Activated naive CD4-positive, alpha-beta T cell treated with anti-CD3 and anti-CD28 coated beads, Interleukin-2, amount 50 U/mL, for 72 hours (primary cell): ENCODE measurements around the gene FBXO10. TPM values are rescaled to one million over a fixed set of nuclear protein-coding genes. Genes with fewer than 3 reads are reported as not detected.
A peak's percentile ranks its signal among the peaks of the same experiment; 100 is the strongest.

Experiments used
- ATAC-seq, 2 donors: fragments of 150-1000 bp; cut with Tn5 transposase; 2 replicates each; pipeline ENCODE4 v1.10.0; 2021; ENCODE audit warnings: mild to moderate bottlenecking in 2 of 2, moderate library complexity in 2 of 2
- DNase-seq, 2 donors: peaks; one replicate each; pipeline ENCODE4 v3.0.0; 2021 to 2022; ENCODE audit warnings: low spot score in 2 of 2
- H3K27ac Mint-ChIP-seq, 2 donors: one replicate each; pipeline ENCODE4 v1.8.0; 2022; ENCODE audit warnings: mild to moderate bottlenecking in 2 of 2, mixed read lengths in 2 of 2
- H3K36me3 Mint-ChIP-seq, 2 donors: one replicate each; pipeline ENCODE4 v1.8.0; 2022; ENCODE audit warnings: mixed read lengths in 2 of 2
- H3K9me3 Mint-ChIP-seq, 2 donors: one replicate each; pipeline ENCODE4 v1.8.0; 2022; ENCODE audit warnings: mixed read lengths in 2 of 2
- total RNA-seq, 2 donors: library from RNA; stranded (reverse); gene quantifications; one replicate each; pipeline ENCODE4 v1.2.3, GENCODE V29; 2022

FBXO10 gene
- total RNA-seq, 2 donors from 2014 or later: 1.3 to 1.4 TPM

GRCh38 chr9:37563806-37564513 is 12.2 kb downstream of the FBXO10 start:
- Mint-ChIP-seq H3K27ac (no peak overlapping the region), H3K9me3 (peaks cover 4 to 5% of the 10 kb centered on the region in 2 donors), H3K36me3 (peaks cover 26 to 30% of the 10 kb centered on the region in 2 donors)
- ATAC-seq (no peak), DNase-seq (no peak)

DNA sequence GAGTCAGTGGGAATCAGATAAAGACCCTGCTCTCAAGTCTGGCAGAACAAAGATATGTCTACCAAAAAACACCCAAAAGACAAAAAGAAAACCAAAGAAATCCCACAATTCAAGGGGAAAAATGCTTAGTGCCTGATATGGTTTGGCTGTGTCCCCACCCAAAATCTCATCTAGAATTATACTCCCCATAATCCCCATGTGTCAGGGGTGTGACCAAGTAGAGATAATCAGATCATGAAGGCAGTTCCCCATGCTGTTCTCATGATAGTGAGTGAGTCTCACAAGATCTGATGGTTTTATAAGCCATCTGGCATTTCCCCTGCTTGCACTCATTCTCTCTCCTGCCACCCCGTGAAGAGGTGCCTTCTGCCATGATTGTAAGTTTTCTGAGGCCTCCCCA is 13.4 kb downstream of the FBXO10 start:
- Mint-ChIP-seq H3K9me3 (peaks cover 4 to 5% of the 10 kb centered on the region in 2 donors), H3K36me3 (peaks cover 24 to 26% of the 10 kb centered on the region in 2 donors), H3K27ac (no peak overlapping the region)
- ATAC-seq (no peak), DNase-seq (no peak)

DNA sequence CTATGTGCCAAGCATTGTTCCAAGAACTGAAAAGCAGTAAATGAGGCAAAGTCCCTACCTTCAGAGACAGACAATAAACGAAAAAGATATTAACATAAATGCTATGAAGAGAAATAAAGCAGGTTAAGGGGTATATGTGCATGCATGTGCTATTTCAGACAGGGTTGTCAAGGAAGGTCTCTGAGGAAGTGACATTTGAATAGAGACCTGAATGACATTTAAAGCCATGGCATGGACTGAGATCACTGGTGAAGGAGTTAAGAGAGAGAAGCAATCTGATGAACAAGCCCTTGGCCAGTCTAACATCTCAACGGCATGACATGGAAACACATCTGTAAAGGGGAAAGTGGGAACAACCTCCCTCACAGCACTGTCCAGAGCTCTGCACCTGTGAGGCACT is 14.5 kb downstream of the FBXO10 start:
- no peak for ATAC-seq
- Mint-ChIP-seq H3K27ac (peak overlapping the region in 1 of 2 donors; percentile 24), H3K36me3 (peaks cover 24 to 26% of the 10 kb centered on the region in 2 donors), H3K9me3 (peaks cover 4 to 5% of the 10 kb centered on the region in 2 donors)
- DNase-seq: no peak

- ATAC-seq (no peak), DNase-seq (no peak)
- H3K27ac Mint-ChIP-seq: no peak overlapping the region
- H3K9me3 Mint-ChIP-seq: peaks cover 1 to 4% of the 10 kb centered on the region in 2 donors
- peaks cover 19 to 21% of the 10 kb centered on the region in 2 donors for H3K36me3 Mint-ChIP-seq
These were observed 16.2 kb downstream of the FBXO10 start for GRCh38 chr9:37559855-37560592.

- DNase-seq (no peak), ATAC-seq (no peak)
- Mint-ChIP-seq H3K27ac (no peak overlapping the region), H3K9me3 (no peaks in the 10 kb centered on the region), H3K36me3 (peaks cover 10 to 12% of the 10 kb centered on the region in 2 donors)
These were observed 17.1 kb downstream of the FBXO10 start for GRCh38 chr9:37559125-37559524.

GRCh38 chr9:37555786-37556185 is 20.4 kb downstream of the FBXO10 start:
- H3K27ac Mint-ChIP-seq: no peak overlapping the region
- ATAC-seq (no peak), DNase-seq (no peak)
- H3K9me3 Mint-ChIP-seq: no peaks in the 10 kb centered on the region
- no peaks in the 10 kb centered on the region for H3K36me3 Mint-ChIP-seq

DNA sequence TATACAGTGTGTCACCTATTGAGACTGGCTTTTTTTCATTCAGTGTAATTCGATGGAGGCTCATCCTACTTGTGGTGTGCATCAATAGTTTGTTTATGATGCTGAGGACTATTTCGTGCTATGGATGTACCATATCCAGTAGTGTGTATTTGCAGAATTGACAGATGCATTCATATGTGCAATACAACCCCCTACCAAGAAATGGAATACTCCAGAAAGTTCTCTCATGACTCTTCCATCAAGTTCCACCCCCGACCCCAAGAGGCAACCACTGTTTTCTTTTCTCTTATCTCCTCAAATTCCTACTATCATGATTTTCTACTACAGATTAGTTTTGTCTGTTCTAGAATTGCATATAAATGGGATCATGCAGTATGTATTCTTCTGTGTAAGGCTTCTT is 21.9 kb downstream of the FBXO10 start:
- ATAC-seq (no peak), DNase-seq (no peak)
- no peaks in the 10 kb centered on the region for H3K9me3 Mint-ChIP-seq
- no peak overlapping the region for H3K27ac Mint-ChIP-seq
- no peaks in the 10 kb centered on the region for H3K36me3 Mint-ChIP-seq

DNA sequence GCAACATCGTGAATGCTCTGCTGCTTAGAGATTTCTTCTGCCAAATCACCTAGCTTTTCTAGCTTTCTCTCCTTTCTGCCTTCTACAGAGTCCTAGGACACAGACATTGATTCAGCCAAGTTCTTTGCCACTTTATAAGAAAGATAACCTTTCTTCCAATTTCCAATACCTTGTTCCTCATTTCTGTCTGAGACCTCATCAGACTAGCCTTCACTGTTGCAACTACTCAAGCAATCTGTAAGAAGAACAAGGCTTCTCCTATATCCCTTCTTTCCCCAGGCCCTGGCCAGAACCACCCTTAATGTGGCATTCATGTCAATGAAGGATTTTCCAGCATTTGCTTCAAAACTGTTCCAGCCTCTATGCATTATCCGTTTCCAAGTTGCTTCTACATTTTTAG is 24.3 kb downstream of the FBXO10 start:
- no peak overlapping the region for H3K27ac Mint-ChIP-seq
- no peaks in the 10 kb centered on the region for H3K36me3 Mint-ChIP-seq
- no peaks in the 10 kb centered on the region for H3K9me3 Mint-ChIP-seq
- DNase-seq: no peak
- no peak for ATAC-seq

DNA sequence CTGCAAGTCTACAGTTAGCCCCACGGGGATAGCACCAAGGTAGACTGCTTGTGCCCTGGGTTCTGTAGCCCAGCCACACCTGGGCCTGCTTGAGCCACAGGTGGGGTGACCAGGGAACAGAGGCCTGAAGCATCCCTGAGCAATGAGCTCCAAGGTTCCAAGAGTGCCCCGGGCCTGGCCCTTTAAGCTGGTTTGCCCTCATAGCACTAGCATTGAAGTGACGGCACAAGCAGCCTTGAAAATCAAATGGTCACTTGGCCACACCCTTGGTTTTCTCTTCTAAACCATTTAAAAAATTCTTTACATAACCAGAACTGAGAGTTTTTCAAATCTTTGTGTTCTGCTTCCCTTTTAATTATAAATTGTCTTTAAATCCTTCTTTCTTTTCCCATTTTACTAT is 24.7 kb downstream of the FBXO10 start:
- no peaks in the 10 kb centered on the region for H3K36me3 Mint-ChIP-seq
- no peak overlapping the region for H3K27ac Mint-ChIP-seq
- DNase-seq: no peak
- ATAC-seq: no peak
- H3K9me3 Mint-ChIP-seq: no peaks in the 10 kb centered on the region

- ATAC-seq (no peak), DNase-seq (no peak)
- no peaks in the 10 kb centered on the region for H3K36me3 Mint-ChIP-seq
- no peak overlapping the region for H3K27ac Mint-ChIP-seq
- H3K9me3 Mint-ChIP-seq: no peaks in the 10 kb centered on the region
These were observed 25.4 kb downstream of the FBXO10 start for GRCh38 chr9:37550781-37551180.

DNA sequence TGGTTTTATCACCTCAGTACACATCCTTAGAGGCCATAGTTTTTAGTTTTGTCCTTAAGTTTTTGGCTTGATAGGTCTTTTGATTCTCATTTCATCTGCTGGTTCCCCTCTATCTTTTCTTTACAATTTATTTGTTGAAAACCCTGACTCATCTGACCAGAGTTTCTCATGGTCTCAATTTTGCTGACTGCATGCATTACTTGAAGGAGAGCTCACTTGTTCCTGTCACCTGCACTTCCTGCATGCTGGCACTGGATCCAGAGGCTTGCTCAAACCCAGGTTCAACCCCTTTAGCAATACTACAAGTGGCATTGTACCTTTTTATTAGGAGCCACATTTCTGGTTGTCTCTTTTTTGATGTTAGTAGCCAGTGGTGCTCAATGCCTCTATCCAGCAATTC is 26.7 kb downstream of the FBXO10 start:
- DNase-seq (no peak), ATAC-seq (no peak)
- Mint-ChIP-seq H3K27ac (no peak overlapping the region), H3K36me3 (no peaks in the 10 kb centered on the region), H3K9me3 (no peaks in the 10 kb centered on the region)

DNA sequence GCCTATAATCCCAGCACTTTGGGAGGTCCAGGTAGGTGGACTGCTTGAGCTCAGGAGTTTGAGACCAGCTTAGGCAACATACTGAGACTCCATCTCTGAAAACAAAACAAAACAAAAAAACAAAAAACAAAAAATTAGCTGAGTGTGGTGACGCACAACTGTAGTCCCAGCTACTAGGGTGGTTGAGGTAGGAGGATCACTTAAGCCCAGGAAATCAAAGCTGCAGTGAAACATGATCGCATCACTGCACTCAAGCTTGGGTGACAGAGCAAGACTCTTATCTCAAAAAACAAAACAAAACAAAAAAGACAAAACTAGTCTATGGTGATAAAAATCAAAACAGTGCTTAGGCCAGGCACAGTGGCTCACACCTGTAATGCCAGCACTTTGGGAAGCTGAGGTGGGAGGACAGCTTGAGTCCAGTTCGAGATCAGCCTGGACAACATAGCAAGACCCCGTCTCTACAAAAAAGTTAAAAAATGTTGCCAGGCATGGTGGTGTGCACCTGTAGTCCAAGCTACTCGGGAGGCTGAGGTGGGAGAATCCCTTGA is 28.8 kb downstream of the FBXO10 start:
- DNase-seq: no peak
- Mint-ChIP-seq H3K36me3 (no peaks in the 10 kb centered on the region), H3K27ac (no peak overlapping the region), H3K9me3 (no peaks in the 10 kb centered on the region)
- ATAC-seq: no peak

DNA sequence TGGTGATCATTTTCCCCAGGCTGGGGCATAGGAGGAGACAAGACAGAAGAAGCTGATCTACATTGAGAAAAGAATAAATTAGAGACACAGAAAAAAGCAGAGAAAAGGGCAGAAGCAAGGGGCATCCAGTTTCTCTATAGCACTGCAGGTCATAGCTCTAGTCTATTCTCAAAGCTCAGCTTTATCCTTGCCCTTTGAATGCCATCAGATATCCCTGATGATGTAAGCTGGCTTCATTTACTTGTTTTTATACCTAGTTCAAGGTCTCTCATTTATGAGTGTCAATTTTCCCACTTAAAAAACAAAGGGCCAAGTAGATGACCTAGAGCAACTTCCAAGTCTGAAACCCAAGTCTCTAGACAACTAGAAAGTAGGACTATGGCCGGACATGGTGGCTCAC is 32.7 kb downstream of the FBXO10 start:
- H3K27ac Mint-ChIP-seq: peak overlapping the region; percentile 11 to 43
- peaks cover 0 to 7% of the 10 kb centered on the region in 2 donors for H3K36me3 Mint-ChIP-seq
- DNase-seq: no peak
- no peaks in the 10 kb centered on the region for H3K9me3 Mint-ChIP-seq
- no peak for ATAC-seq

DNA sequence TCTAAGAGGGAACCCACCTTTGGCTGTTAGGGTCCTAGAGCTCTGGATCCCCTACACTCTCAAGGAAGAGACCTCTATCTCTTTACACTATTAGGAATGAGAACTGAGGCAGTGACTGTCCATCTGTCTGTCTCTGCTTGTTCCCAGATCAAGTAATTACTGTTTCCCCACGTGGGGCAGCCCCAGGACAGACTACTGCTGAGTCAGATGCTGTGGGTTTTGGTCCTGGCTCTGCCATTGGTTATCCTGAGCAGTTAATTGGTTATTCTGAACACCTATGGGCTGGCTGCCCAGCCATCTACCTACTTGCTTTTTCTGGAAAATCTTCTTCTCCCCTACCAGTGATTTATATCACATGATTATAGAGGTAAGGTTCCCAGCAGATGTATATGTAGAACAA is 33.3 kb downstream of the FBXO10 start:
- ATAC-seq (peak in 1 of 2 donors; percentile 44), DNase-seq (no peak)
- Mint-ChIP-seq H3K27ac (peak overlapping the region; percentile 11 to 43), H3K9me3 (no peaks in the 10 kb centered on the region), H3K36me3 (peaks cover 0 to 7% of the 10 kb centered on the region in 2 donors)

- ATAC-seq (no peak), DNase-seq (no peak)
- H3K27ac Mint-ChIP-seq: peak overlapping the region in 1 of 2 donors; percentile 43
- H3K36me3 Mint-ChIP-seq: peaks cover 0 to 7% of the 10 kb centered on the region in 2 donors
- no peaks in the 10 kb centered on the region for H3K9me3 Mint-ChIP-seq
These were observed 33.7 kb downstream of the FBXO10 start for GRCh38 chr9:37542488-37542887.

DNA sequence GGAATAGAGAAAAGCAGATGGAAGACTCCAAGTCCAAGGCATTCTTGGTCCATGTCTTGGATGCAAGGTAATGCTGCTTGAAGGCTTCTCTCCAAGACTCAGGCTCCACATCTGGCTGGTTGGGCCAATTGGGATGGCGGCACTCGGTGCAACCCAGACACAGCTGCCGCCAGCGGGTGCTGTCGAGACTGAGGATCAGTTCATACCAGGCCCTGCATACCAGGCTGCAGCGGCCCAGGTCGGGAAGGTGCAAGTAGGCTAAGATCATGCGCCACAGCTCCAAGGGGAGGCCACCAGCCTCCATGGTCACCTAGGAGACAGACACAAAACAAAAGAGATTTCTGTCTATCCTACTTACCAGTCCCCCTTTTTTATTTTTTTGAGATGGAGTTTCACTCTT is 34.7 kb downstream of the FBXO10 start:
- Mint-ChIP-seq H3K27ac (no peak overlapping the region), H3K9me3 (no peaks in the 10 kb centered on the region), H3K36me3 (peaks cover 0 to 7% of the 10 kb centered on the region in 2 donors)
- DNase-seq (no peak), ATAC-seq (no peak)

- H3K36me3 Mint-ChIP-seq: peaks cover 0 to 7% of the 10 kb centered on the region in 2 donors
- no peak overlapping the region for H3K27ac Mint-ChIP-seq
- no peaks in the 10 kb centered on the region for H3K9me3 Mint-ChIP-seq
- no peak for ATAC-seq
- DNase-seq: no peak
These were observed 35.5 kb downstream of the FBXO10 start for GRCh38 chr9:37540634-37541033.
